NT2/D1 (cell line): Measurements from ENCODE around the gene FCMR.

Source experiments
- SUZ12 ChIP-seq: IDR thresholded peaks from 2 replicates; pipeline ENCODE4 v1.6.1; 2011; ENCODE audit not compliant: insufficient read length, insufficient read depth; ENCODE audit errors: extremely low read depth
- YY1 ChIP-seq: IDR thresholded peaks from 2 replicates; pipeline ENCODE4 v1.6.1; 2011; ENCODE audit not compliant: insufficient read length, insufficient read depth
- ZNF274 ChIP-seq: IDR thresholded peaks from 2 replicates; pipeline ENCODE4 v1.6.1; 2011; ENCODE audit warnings: mild to moderate bottlenecking, low read depth, low read length

DNA sequence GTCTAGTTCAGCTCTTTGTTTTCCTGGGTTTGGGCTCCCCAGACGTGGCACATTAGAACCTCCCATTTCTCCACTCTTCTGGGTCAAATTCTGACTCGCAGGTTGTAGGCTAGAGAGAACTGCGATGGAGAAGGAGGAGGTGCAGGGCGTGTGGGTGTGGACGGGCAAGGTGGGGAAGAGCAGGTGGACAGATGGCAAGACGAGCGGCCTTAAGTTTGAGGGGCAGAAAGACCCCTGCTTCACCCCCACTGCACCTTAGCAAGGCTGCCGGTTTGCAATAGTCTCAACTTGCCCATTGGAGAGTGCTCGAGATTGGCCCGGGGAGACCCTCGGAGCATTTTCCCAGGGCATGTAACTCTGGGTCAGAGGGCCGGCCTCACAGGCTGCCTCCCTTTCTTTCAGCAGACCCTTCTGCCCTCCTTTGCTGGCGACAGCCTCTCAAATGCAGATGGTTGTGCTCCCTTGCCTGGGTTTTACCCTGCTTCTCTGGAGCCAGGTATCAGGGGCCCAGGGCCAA, 22.8 kb downstream of the FCMR start:
- TF ChIP-seq SUZ12 (no peak), ZNF274 (no peak), YY1 (no peak)
